IMR-90 (cell line): Measurements from ENCODE around the gene ZFAND6. TPM values are rescaled to one million over a fixed set of nuclear protein-coding genes. Genes with fewer than 3 reads are reported as not detected.
"Not testable (repeated sequence)": the region's sequence is repeated elsewhere in the genome, so short reads cannot be mapped to it uniquely, and the experiment has no call there.

ENCODE experiments used
- ATAC-seq: fragments of 200-7000 bp; cut with Tn5 transposase; 2 replicates; pipeline ENCODE4 v1.9.1; 2020; ENCODE audit warnings: low read depth, mild to moderate bottlenecking, moderate library complexity
- BruUV-seq: library from RNA; stranded (reverse); fragments of 400-500 nt; replicated peaks from 2 replicates; lab custom pipeline; 2021; lab: Mats Ljungman, UMichigan
- CTCF ChIA-PET: fragments of 300-600 bp; formaldehyde crosslinking; extraction: SDS; loops from one replicate; lab custom pipeline; 2021; ENCODE audit warnings: antibody characterized with exemption; lab: Yijun Ruan, JAX
- POLR2A ChIA-PET: fragments of 300-600 bp; sonication (Branson Sonifier 250); formaldehyde crosslinking; loops from one replicate; lab custom pipeline; 2022; ENCODE audit warnings: antibody characterized with exemption; ENCODE audit not compliant: unreplicated experiment; lab: Charles Lee
- DNase-seq: peaks from one replicate; pipeline ENCODE4 v3.0.0; 2013
- H2AFZ ChIP-seq: replicated peaks from 2 replicates; pipeline ENCODE3; 2013; ENCODE audit warnings: low read length, mild to moderate bottlenecking; ENCODE audit not compliant: poor library complexity
- H2AK5ac ChIP-seq: 2 replicates; pipeline ENCODE4 v1.6.1; 2013; ENCODE audit warnings: low read depth, low read length, inconsistent platforms
- H2AK9ac ChIP-seq: replicated peaks from 2 replicates; pipeline ENCODE3; 2013; ENCODE audit warnings: mild to moderate bottlenecking, low read depth, low read length, moderate library complexity; ENCODE audit not compliant: poor library complexity
- H2BK120ac ChIP-seq: 2 replicates; pipeline ENCODE4 v1.6.1; 2013; ENCODE audit warnings: low read depth, low read length, inconsistent platforms
- H2BK15ac ChIP-seq: 3 replicates; pipeline ENCODE4 v1.6.1; 2013; ENCODE audit warnings: low read depth, low read length, inconsistent platforms
- H2BK20ac ChIP-seq: 2 replicates; pipeline ENCODE4 v1.6.1; 2013; ENCODE audit warnings: low read depth, mild to moderate bottlenecking, inconsistent platforms, low read length, moderate library complexity
- H2BK5ac ChIP-seq: 2 replicates; pipeline ENCODE4 v1.6.1; 2013; ENCODE audit warnings: mild to moderate bottlenecking, low read depth, low read length, inconsistent platforms; ENCODE audit not compliant: poor library complexity, severe bottlenecking
- H3K14ac ChIP-seq: replicated peaks from 2 replicates; pipeline ENCODE4 v1.6.1; 2013; ENCODE audit warnings: low read depth, low read length, inconsistent platforms
- H3K18ac ChIP-seq: 2 replicates; pipeline ENCODE4 v1.6.1; 2013; ENCODE audit warnings: low read depth, low read length, control low read depth
- H3K23ac ChIP-seq: 2 replicates; pipeline ENCODE4 v1.6.1; 2013; ENCODE audit warnings: low read depth, low read length, inconsistent platforms
- H3K27ac ChIP-seq: 2 replicates; pipeline ENCODE4 v1.5.1; 2013; ENCODE audit warnings: mild to moderate bottlenecking, control low read depth, low read length; ENCODE audit not compliant: insufficient read depth
- H3K27me3 ChIP-seq: 2 replicates; pipeline ENCODE4 v1.6.1; 2013; ENCODE audit warnings: low read length; ENCODE audit not compliant: control insufficient read depth, insufficient read depth
- H3K36me3 ChIP-seq: 2 replicates; pipeline ENCODE4 v1.6.1; 2013; ENCODE audit warnings: low read length, mixed read lengths; ENCODE audit not compliant: control insufficient read depth, insufficient read depth
- H3K4ac ChIP-seq: 2 replicates; pipeline ENCODE4 v1.6.1; 2013; ENCODE audit warnings: low read depth, low read length, inconsistent platforms
- H3K4me1 ChIP-seq: 2 replicates; pipeline ENCODE4 v1.6.1; 2013; ENCODE audit warnings: low read length, mixed read lengths; ENCODE audit not compliant: control insufficient read depth, insufficient read depth
- H3K4me2 ChIP-seq: 2 replicates; pipeline ENCODE4 v1.6.1; 2013; ENCODE audit warnings: low read depth, mild to moderate bottlenecking, control low read depth, low read length, moderate library complexity
- H3K4me3 ChIP-seq: 2 replicates; pipeline ENCODE4 v1.5.1; 2013; ENCODE audit warnings: low read depth, mild to moderate bottlenecking, control low read depth, low read length, moderate library complexity; ENCODE audit not compliant: insufficient read depth
- H3K56ac ChIP-seq: 2 replicates; pipeline ENCODE4 v1.6.1; 2013; ENCODE audit warnings: low read length, inconsistent platforms; ENCODE audit not compliant: insufficient read depth; ENCODE audit errors: extremely low read depth
- H3K79me1 ChIP-seq, 2 experiments: 2 replicates each; pipeline ENCODE4 v1.6.1; 2013; ENCODE audit warnings: low read length in 2 of 2, inconsistent platforms in 1 of 2, low read depth in 1 of 2
- H3K9ac ChIP-seq: 2 replicates; pipeline ENCODE4 v1.6.1; 2013; ENCODE audit warnings: low read depth, low read length, control low read depth
- H3K9me1 ChIP-seq: 2 replicates; pipeline ENCODE4 v1.6.1; 2013; ENCODE audit warnings: low read length, inconsistent platforms; ENCODE audit not compliant: insufficient read depth
- H3K9me3 ChIP-seq: 2 replicates; pipeline ENCODE4 v1.6.1; 2013; ENCODE audit warnings: low read length; ENCODE audit not compliant: control insufficient read depth, insufficient read depth
- H4K20me1 ChIP-seq: 2 replicates; pipeline ENCODE4 v1.6.1; 2013; ENCODE audit warnings: low read length, inconsistent platforms; ENCODE audit not compliant: insufficient read depth
- H4K5ac ChIP-seq: 2 replicates; pipeline ENCODE4 v1.6.1; 2013; ENCODE audit warnings: mild to moderate bottlenecking, low read depth, low read length, control low read depth
- H4K8ac ChIP-seq, 2 experiments: 2 replicates each; pipeline ENCODE4 v1.6.1; 2013; ENCODE audit warnings: low read depth in 2 of 2, low read length in 2 of 2, control low read depth in 1 of 2, inconsistent platforms in 1 of 2
- H4K91ac ChIP-seq: 2 replicates; pipeline ENCODE4 v1.6.1; 2013; ENCODE audit warnings: low read depth, low read length, inconsistent platforms; ENCODE audit not compliant: insufficient read depth
- CEBPB ChIP-seq: IDR thresholded peaks from 2 replicates; pipeline ENCODE4 v1.6.1; 2012; ENCODE audit warnings: low read depth, low read length, improper control_type of control experiment
- FOS ChIP-seq: fragments of 150-350 bp; IDR thresholded peaks from 2 replicates; pipeline ENCODE4 v1.6.1; 2016; ENCODE audit warnings: low read depth, low read length
- MAZ ChIP-seq: IDR thresholded peaks from 2 replicates; pipeline ENCODE4 v1.6.1; 2012; ENCODE audit warnings: low read depth, mild to moderate bottlenecking, low read length, improper control_type of control experiment, moderate library complexity, borderline replicate concordance
- NFE2L2 ChIP-seq: fragments of 150-350 bp; IDR thresholded peaks from 2 replicates; pipeline ENCODE4 v1.6.1; 2016; ENCODE audit warnings: low read depth, mild to moderate bottlenecking, low read length
- POLR2A ChIP-seq: IDR thresholded peaks from 2 replicates; pipeline ENCODE4 v1.6.1; 2012; ENCODE audit warnings: mild to moderate bottlenecking, low read depth, low read length
- RAD21 ChIP-seq: IDR thresholded peaks from 2 replicates; pipeline ENCODE4 v1.6.1; 2012; ENCODE audit warnings: low read length, improper control_type of control experiment
- RCOR1 ChIP-seq: IDR thresholded peaks from 2 replicates; pipeline ENCODE4 v1.6.1; 2012; ENCODE audit warnings: mild to moderate bottlenecking, low read length, improper control_type of control experiment; ENCODE audit not compliant: insufficient replicate concordance
- RFX5 ChIP-seq: IDR thresholded peaks from 2 replicates; pipeline ENCODE4 v1.8.0; 2012; ENCODE audit warnings: low read depth, mild to moderate bottlenecking, low read length, moderate library complexity
- WGBS, 2 experiments: methylation state at CpG; one replicate each; pipeline versions ENCODE4 v1.1.5 to v1.1.7; 2013; ENCODE audit warnings: missing lambda C conversion rate in 2 of 2; ENCODE audit not compliant: insufficient read length in 1 of 2; ENCODE audit errors: extremely low coverage in 2 of 2; 5-methylcytosine and 5-hydroxymethylcytosine counted together
- dilution Hi-C: fragments of 300-500 bp; cut with HindIII; formaldehyde crosslinking; loops from one replicate; pipeline ENCODE4 v1.14.3; 2018; ENCODE audit warnings: low sequenced_read_pairs; ENCODE audit not compliant: unreplicated experiment
- in situ Hi-C: fragments of 300-500 bp; cut with MboI; formaldehyde crosslinking; loops from 3 replicates; pipeline ENCODE4 v1.14.3; 2019; ENCODE audit warnings: low sequenced_read_pairs, inconsistent platforms, mixed read lengths
- intact Hi-C: fragments of 100-400 bp; cut with micrococcal nuclease; formaldehyde crosslinking; loops from 2 replicates; pipeline ENCODE4 v1.10.0; 2022
- polyA plus RNA-seq, 3 experiments: library from polyadenylated mRNA; depleted of rRNA; stranded (reverse); fragments of >200 nt; gene quantifications; 2 replicates each; pipeline ENCODE4 v1.2.3, GENCODE V29; 2012; ENCODE audit warnings: low replicate concordance in 1 of 3
- total RNA-seq: library from RNA; depleted of rRNA; stranded (reverse); fragments of >200 nt; gene quantifications from 2 replicates; pipeline ENCODE4 v1.2.3, GENCODE V29; 2012
- TF ChIP-seq, protein P1 (sequence below): fragments of 150-350 bp; IDR thresholded peaks from 2 replicates; pipeline ENCODE4 v1.6.1; 2016; ENCODE audit warnings: low read depth, mild to moderate bottlenecking, low read length, moderate library complexity, borderline replicate concordance

The ZFAND6 gene
- total and polyA plus RNA-seq, 2 of the 4 experiments (the other 2 are of a cell fraction), result 77.5 to 96.4 TPM

DNA sequence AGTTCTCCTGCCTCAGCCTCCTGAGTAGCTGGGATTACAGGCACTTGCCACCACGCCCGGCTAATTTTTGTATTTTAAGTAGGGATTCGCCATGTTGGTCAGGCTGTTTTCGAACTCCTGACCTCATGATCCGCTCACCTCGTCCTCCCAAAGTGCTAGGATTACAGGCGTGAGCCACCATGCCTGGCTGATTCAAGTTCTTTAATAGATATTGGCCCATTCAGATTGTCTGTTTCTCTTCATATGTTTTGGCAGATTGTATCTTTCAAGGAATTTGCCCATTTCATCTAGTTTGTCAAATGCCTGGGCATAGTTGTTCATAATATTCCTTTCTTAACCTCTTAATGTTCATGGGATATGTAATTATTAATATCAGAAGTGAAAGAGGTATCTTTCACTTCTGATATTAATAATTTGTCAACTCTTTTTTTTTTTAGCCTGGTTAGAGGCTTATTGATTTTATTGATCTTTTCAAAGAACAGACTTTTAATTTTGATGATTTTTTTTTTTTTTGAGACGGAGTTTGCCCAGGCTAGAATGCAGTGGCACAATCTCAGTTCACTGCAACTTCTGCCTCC is 40.2 kb upstream of the ZFAND6 start:
- no peak overlapping the region for H3K27ac ChIP-seq
- no peak overlapping the region for H2AK9ac ChIP-seq
- no peak overlapping the region for H3K14ac ChIP-seq
- H3K9me1 ChIP-seq, result no peaks in the 10 kb centered on the region
- no peaks in the 10 kb centered on the region for H4K20me1 ChIP-seq
- H4K8ac ChIP-seq, result no peak overlapping the region
- H3K4ac ChIP-seq, result no peak overlapping the region
- H3K4me1 ChIP-seq, result no peaks in the 10 kb centered on the region
- no peak overlapping the region for H2AK5ac ChIP-seq
- no peak overlapping the region for H3K56ac ChIP-seq
- intact Hi-C loops, result no loop called here
- no peak overlapping the region for H2AFZ ChIP-seq
- no peak overlapping the region for H3K4me2 ChIP-seq
- no peak overlapping the region for H2BK15ac ChIP-seq
- H3K18ac ChIP-seq, result no peak overlapping the region
- no peaks in the 10 kb centered on the region for H3K36me3 ChIP-seq
- POLR2A ChIA-PET, result no interaction called here
- H2BK20ac ChIP-seq, result no peak overlapping the region
- no peak overlapping the region for H4K91ac ChIP-seq
- in situ Hi-C loops, result no loop called here
- DNase-seq, result no peak
- no peaks in the 10 kb centered on the region for H3K27me3 ChIP-seq
- dilution Hi-C loops, result no loop called here
- H3K9me3 ChIP-seq, result peaks cover 2% of the 10 kb centered on the region; the same call in 1 of the 2 replicates
- no peak overlapping the region for H3K23ac ChIP-seq
- H2BK5ac ChIP-seq, result no peak overlapping the region
- H3K9ac ChIP-seq, result no peak overlapping the region
- CTCF ChIA-PET, result interaction anchor here (0.6 kb wide), 1 partner anchor 13 kb away, joined by 5 read pairs; no protein-coding TSS in a partner anchor
- no peak overlapping the region for H4K5ac ChIP-seq
- WGBS, 2 experiments, result 92% methylated on average over 7 of the region's 8 CpGs; no CpG with 5 or more reads in 1 of the 2 experiments
- BruUV-seq, result no TSS peak
- no peak for ATAC-seq
- TF ChIP-seq, protein P1, sequence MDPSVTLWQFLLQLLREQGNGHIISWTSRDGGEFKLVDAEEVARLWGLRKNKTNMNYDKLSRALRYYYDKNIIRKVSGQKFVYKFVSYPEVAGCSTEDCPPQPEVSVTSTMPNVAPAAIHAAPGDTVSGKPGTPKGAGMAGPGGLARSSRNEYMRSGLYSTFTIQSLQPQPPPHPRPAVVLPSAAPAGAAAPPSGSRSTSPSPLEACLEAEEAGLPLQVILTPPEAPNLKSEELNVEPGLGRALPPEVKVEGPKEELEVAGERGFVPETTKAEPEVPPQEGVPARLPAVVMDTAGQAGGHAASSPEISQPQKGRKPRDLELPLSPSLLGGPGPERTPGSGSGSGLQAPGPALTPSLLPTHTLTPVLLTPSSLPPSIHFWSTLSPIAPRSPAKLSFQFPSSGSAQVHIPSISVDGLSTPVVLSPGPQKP, result no peak
- no peak for TF ChIP-seq MAZ
- no peak for TF ChIP-seq CEBPB
- no peak for TF ChIP-seq RAD21
- no peak for TF ChIP-seq FOS
- TF ChIP-seq RCOR1, result no peak
- TF ChIP-seq POLR2A, result no peak
- TF ChIP-seq NFE2L2, result no peak
- TF ChIP-seq RFX5, result no peak
- H3K4me3 ChIP-seq, result no peak overlapping the region
- H3K79me1 ChIP-seq, result no peaks in the 10 kb centered on the region
- H2BK120ac ChIP-seq, result no peak overlapping the region

DNA sequence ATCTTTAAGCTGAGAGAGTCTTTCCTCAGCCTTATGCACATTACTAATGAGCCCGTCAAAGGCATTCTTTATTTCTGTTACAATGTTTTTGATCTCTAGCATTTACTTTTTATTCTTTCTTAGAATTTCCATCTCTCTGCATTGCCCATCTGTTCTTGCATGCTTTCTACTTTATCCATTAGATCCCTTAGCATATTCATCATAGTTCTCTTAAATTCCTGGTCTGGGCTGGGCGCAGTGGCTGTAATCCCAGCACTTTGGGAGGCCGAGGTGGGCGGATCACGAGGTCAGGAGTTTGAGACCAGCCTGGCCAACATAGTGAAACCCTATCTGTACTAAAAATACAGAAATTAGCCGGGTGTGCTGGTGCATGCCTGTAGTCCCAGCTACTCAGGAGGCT is 39.3 kb upstream of the ZFAND6 start:
- H3K18ac ChIP-seq, intact Hi-C loops, H3K23ac ChIP-seq, H2BK5ac ChIP-seq, H3K27me3 ChIP-seq, H2AFZ ChIP-seq, H3K56ac ChIP-seq, H4K91ac ChIP-seq, H3K4me2 ChIP-seq, H2BK120ac ChIP-seq, H4K5ac ChIP-seq, H3K9me3 ChIP-seq, DNase-seq, BruUV-seq, H3K9ac ChIP-seq, dilution Hi-C loops, in situ Hi-C loops, H3K79me1 ChIP-seq, H3K36me3 ChIP-seq, H2BK20ac ChIP-seq, H2AK9ac ChIP-seq, H3K9me1 ChIP-seq, H4K20me1 ChIP-seq, POLR2A ChIA-PET, H3K14ac ChIP-seq, H4K8ac ChIP-seq, H3K4me1 ChIP-seq, H3K4me3 ChIP-seq, H2BK15ac ChIP-seq, H2AK5ac ChIP-seq, H3K27ac ChIP-seq, H3K4ac ChIP-seq, ATAC-seq: not testable (repeated sequence)
- CTCF ChIA-PET, result interaction anchor here (0.7 kb wide), 1 partner anchor 944 kb away, joined by 3 read pairs; no protein-coding TSS in a partner anchor
- WGBS, 2 experiments, result 82% methylated on average over 2 of the region's 6 CpGs; no CpG with 5 or more reads in 1 of the 2 experiments
